HCT116 (cell line): ENCODE measurements around the gene ALG2. TPM values are rescaled to one million over a fixed set of nuclear protein-coding genes. Genes with fewer than 3 reads are reported as not detected.

Experiments
- ATAC-seq: fragments of 200-7000 bp; cut with Tn5 transposase; 2 replicates; pipeline ENCODE4 v1.9.1; 2020; ENCODE audit warnings: mild to moderate bottlenecking, moderate library complexity
- BruUV-seq: library from RNA; stranded (reverse); fragments of 400-500 nt; replicated peaks from 2 replicates; lab custom pipeline; 2021; lab: Mats Ljungman, UMichigan
- CTCF ChIA-PET: fragments of 300-600 bp; sonication (Branson Sonifier 250); formaldehyde crosslinking; loops from one replicate; lab custom pipeline; 2021; ENCODE audit warnings: antibody characterized with exemption; lab: Charles Lee
- POLR2A ChIA-PET: fragments of 300-600, 350-600 bp; sonication (Branson Sonifier 250); formaldehyde crosslinking; loops from one replicate; lab custom pipeline; 2021; ENCODE audit warnings: antibody characterized with exemption; lab: Charles Lee
- RAD21 ChIA-PET, 2 experiments: fragments of 300-600 bp; sonication (Branson Sonifier 250); formaldehyde crosslinking; loops; one replicate each; lab custom pipeline; 2023; ENCODE audit warnings: low total read pairs in 2 of 2; ENCODE audit not compliant: uncharacterized antibody in 2 of 2, unreplicated experiment in 2 of 2, low non-redundant PET in 1 of 2; lab: Charles Lee
- DNase-seq: peaks from one replicate; pipeline ENCODE4 v3.0.0-alpha.2; 2010; ENCODE audit warnings: low read depth, low spot score
- H2AFZ ChIP-seq: fragments of 200-600 bp; shearing (Covaris generic), sonication (generic); 2 replicates; pipeline ENCODE4 v1.6.1; 2017; ENCODE audit warnings: low read depth, mixed run types, mixed read lengths, antibody characterized with exemption, low read length; ENCODE audit not compliant: poor library complexity, severe bottlenecking
- H3K27ac ChIP-seq: 2 replicates; pipeline ENCODE4 v1.5.1; 2012; ENCODE audit warnings: low read depth, low read length
- H3K27me3 ChIP-seq: fragments of 200-600 bp; sonication (generic); 2 replicates; pipeline ENCODE4 v1.6.1; 2016; ENCODE audit warnings: mixed run types, low read length, mixed read lengths; ENCODE audit not compliant: insufficient read depth
- H3K36me3 ChIP-seq, 2 experiments: fragments of 200-500 bp in 1 of 2; fragments of 200-600 bp in 1 of 2; sonication (Bioruptor generic) in 1 of 2; sonication (generic) in 1 of 2; 2 replicates each; pipeline versions ENCODE4 v1.5.1 to v1.6.1; 2014 to 2016; ENCODE audit warnings: low read length in 2 of 2, inconsistent platforms in 1 of 2, mixed read lengths in 1 of 2, mixed run types in 1 of 2; ENCODE audit not compliant: insufficient read depth in 2 of 2, control insufficient read depth in 1 of 2
- H3K4me1 ChIP-seq, 2 experiments: fragments of 200-600 bp in 1 of 2; sonication (generic) in 1 of 2; 2 replicates each; pipeline versions ENCODE4 v1.5.1 to v1.6.1; 2012 to 2017; ENCODE audit warnings: low read length in 2 of 2, inconsistent platforms in 1 of 2, mild to moderate bottlenecking in 1 of 2, mixed read lengths in 1 of 2, mixed run types in 1 of 2, moderate library complexity in 1 of 2; ENCODE audit not compliant: insufficient read depth in 2 of 2, control insufficient read depth in 1 of 2
- H3K4me2 ChIP-seq: fragments of 200-600 bp; sonication (generic); 2 replicates; pipeline ENCODE4 v1.6.1; 2017; ENCODE audit warnings: mixed run types, low read length, mixed read lengths
- H3K4me3 ChIP-seq, 2 experiments: fragments of 200-600 bp in 1 of 2; sonication (generic) in 1 of 2; replicated peaks in 1 of 2; 2 replicates each; pipeline ENCODE4 v1.5.1; 2011 to 2016; ENCODE audit warnings: low read length in 2 of 2, control low read depth in 1 of 2, low read depth in 1 of 2, mild to moderate bottlenecking in 1 of 2, mixed read lengths in 1 of 2, mixed run types in 1 of 2
- H3K79me2 ChIP-seq: fragments of 200-600 bp; sonication (generic); 2 replicates; pipeline ENCODE4 v1.6.1; 2017; ENCODE audit warnings: mild to moderate bottlenecking, mixed run types, low read length, moderate library complexity, mixed read lengths; ENCODE audit not compliant: insufficient read depth
- H3K9ac ChIP-seq: fragments of 200-600 bp; sonication (generic); 2 replicates; pipeline ENCODE4 v1.6.1; 2016; ENCODE audit warnings: low read length, mixed read lengths
- H3K9me2 ChIP-seq: fragments of 200-600 bp; sonication (generic), shearing (Covaris generic); 2 replicates; pipeline ENCODE4 v1.6.1; 2017; ENCODE audit warnings: mixed run types, mild to moderate bottlenecking, moderate library complexity; ENCODE audit not compliant: insufficient read depth
- H3K9me3 ChIP-seq, 2 experiments: fragments of 200-500 bp in 1 of 2; fragments of 200-600 bp in 1 of 2; sonication (Bioruptor generic) in 1 of 2; sonication (generic) in 1 of 2; 2 replicates each; pipeline ENCODE4 v1.6.1; 2014 to 2017; ENCODE audit warnings: low read length in 2 of 2, mixed read lengths in 2 of 2, inconsistent platforms in 1 of 2, low read depth in 1 of 2, mild to moderate bottlenecking in 1 of 2, mixed run types in 1 of 2, moderate library complexity in 1 of 2; ENCODE audit not compliant: control insufficient read depth in 1 of 2, insufficient read depth in 1 of 2
- H4K20me1 ChIP-seq: fragments of 200-600 bp; sonication (generic), shearing (Covaris generic); 2 replicates; pipeline ENCODE4 v1.6.1; 2017; ENCODE audit warnings: mixed run types, mild to moderate bottlenecking, moderate library complexity; ENCODE audit not compliant: insufficient read depth
- CBX3 ChIP-seq: IDR thresholded peaks from 2 replicates; pipeline ENCODE4 v1.6.1; 2012; ENCODE audit warnings: low read depth
- CEBPB ChIP-seq: IDR thresholded peaks from 2 replicates; pipeline ENCODE4 v1.6.1; 2012; ENCODE audit warnings: low read depth
- CTCF ChIP-seq, 3 experiments: fragments of 200-600 bp in 1 of 3; sonication (generic) in 1 of 3; IDR thresholded peaks in 2 of 3; conservative IDR thresholded peaks in 1 of 3; 2 replicates each; pipeline ENCODE4 v1.5.1; 2012 to 2017; ENCODE audit warnings: low read depth in 2 of 3, low read length in 2 of 3, antibody characterized with exemption in 1 of 3, borderline replicate concordance in 1 of 3, control low read depth in 1 of 3, mild to moderate bottlenecking in 1 of 3, mixed read lengths in 1 of 3, mixed run types in 1 of 3, moderate library complexity in 1 of 3; ENCODE audit not compliant: insufficient read depth in 1 of 3
- EGR1 ChIP-seq: IDR thresholded peaks from 2 replicates; pipeline ENCODE4 v1.6.1; 2012; ENCODE audit warnings: low read depth
- ELF1 ChIP-seq: IDR thresholded peaks from 2 replicates; pipeline ENCODE4 v1.6.1; 2012; ENCODE audit warnings: low read depth, borderline replicate concordance
- EZH2 ChIP-seq: fragments of 200-600 bp; sonication (generic); IDR thresholded peaks from 2 replicates; pipeline ENCODE4 v1.6.1; 2017; ENCODE audit warnings: antibody characterized with exemption, mixed run types
- EZH2phosphoT487 ChIP-seq: fragments of 200-600 bp; IDR thresholded peaks from 2 replicates; pipeline ENCODE4 v1.6.1; 2018; ENCODE audit warnings: antibody characterized with exemption, borderline replicate concordance
- FOSL1 ChIP-seq: IDR thresholded peaks from 2 replicates; pipeline ENCODE4 v1.6.1; 2012; ENCODE audit warnings: low read depth
- POLR2AphosphoS5 ChIP-seq: IDR thresholded peaks from 2 replicates; pipeline ENCODE4 v1.6.1; 2011; ENCODE audit warnings: mild to moderate bottlenecking, low read depth, low read length, moderate library complexity
- SIN3A ChIP-seq: IDR thresholded peaks from 2 replicates; pipeline ENCODE4 v1.6.1; 2012; ENCODE audit warnings: low read depth
- SRF ChIP-seq: IDR thresholded peaks from 2 replicates; pipeline ENCODE4 v1.6.1; 2012; ENCODE audit warnings: low read depth
- ZFX ChIP-seq: fragments of 450-650 bp; IDR thresholded peaks from 2 replicates; pipeline ENCODE4 v1.6.1; 2017
- ZNF274 ChIP-seq: fragments of 200-500 bp; sonication (Bioruptor generic); IDR thresholded peaks from 2 replicates; pipeline ENCODE4 v1.6.1; 2014; ENCODE audit warnings: mild to moderate bottlenecking, low read depth, low read length, inconsistent platforms
- intact Hi-C: fragments of 100-400 bp; cut with micrococcal nuclease; formaldehyde crosslinking; loops from 2 replicates; pipeline ENCODE4 v1.10.0; 2022
- total RNA-seq: library from RNA; stranded (reverse); gene quantifications from one replicate; pipeline ENCODE4 v1.2.1, GENCODE V29; 2021; ENCODE audit not compliant: unreplicated experiment
- TF ChIP-seq, protein P1 (sequence below): IDR thresholded peaks from 2 replicates; pipeline ENCODE4 v1.6.1; 2011; ENCODE audit warnings: mild to moderate bottlenecking, low read length, moderate library complexity; ENCODE audit not compliant: insufficient replicate concordance; ENCODE audit errors: extremely low read depth
- TF ChIP-seq, protein P2 (sequence below): IDR thresholded peaks from 2 replicates; pipeline ENCODE4 v1.6.1; 2012

Gene ALG2
- total RNA-seq, 1 experiment from 2014 or later, result 27.9 TPM

- H2AFZ ChIP-seq, result no peak overlapping the region
- BruUV-seq, result no TSS peak
- H3K27me3 ChIP-seq, result no peaks in the 10 kb centered on the region
- H3K4me1 ChIP-seq, result no peaks in the 10 kb centered on the region
- H4K20me1 ChIP-seq, result no peaks in the 10 kb centered on the region
- intact Hi-C loops, result no loop called here
- TF ChIP-seq EZH2 (no peak), ZNF274 (no peak), FOSL1 (no peak), CBX3 (no peak), EGR1 (no peak), EZH2phosphoT487 (no peak), ZFX (no peak), POLR2AphosphoS5 (no peak)
- TF ChIP-seq, protein P1, sequence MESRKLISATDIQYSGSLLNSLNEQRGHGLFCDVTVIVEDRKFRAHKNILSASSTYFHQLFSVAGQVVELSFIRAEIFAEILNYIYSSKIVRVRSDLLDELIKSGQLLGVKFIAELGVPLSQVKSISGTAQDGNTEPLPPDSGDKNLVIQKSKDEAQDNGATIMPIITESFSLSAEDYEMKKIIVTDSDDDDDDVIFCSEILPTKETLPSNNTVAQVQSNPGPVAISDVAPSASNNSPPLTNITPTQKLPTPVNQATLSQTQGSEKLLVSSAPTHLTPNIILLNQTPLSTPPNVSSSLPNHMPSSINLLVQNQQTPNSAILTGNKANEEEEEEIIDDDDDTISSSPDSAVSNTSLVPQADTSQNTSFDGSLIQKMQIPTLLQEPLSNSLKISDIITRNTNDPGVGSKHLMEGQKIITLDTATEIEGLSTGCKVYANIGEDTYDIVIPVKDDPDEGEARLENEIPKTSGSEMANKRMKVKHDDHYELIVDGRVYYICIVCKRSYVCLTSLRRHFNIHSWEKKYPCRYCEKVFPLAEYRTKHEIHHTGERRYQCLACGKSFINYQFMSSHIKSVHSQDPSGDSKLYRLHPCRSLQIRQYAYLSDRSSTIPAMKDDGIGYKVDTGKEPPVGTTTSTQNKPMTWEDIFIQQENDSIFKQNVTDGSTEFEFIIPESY, result no peak
- ChIA-PET RAD21 (no interaction called here), CTCF (no interaction called here), POLR2A (no interaction called here)
- no peaks in the 10 kb centered on the region for H3K9me3 ChIP-seq
- no peaks in the 10 kb centered on the region for H3K9me2 ChIP-seq
- H3K4me3 ChIP-seq, result no peak overlapping the region
- H3K79me2 ChIP-seq, result no peaks in the 10 kb centered on the region
- no peak for ATAC-seq
- DNase-seq, result no peak
- no peak overlapping the region for H3K4me2 ChIP-seq
- H3K9ac ChIP-seq, result no peak overlapping the region
- peaks cover 7 to 10% of the 10 kb centered on the region in 2 experiments; a peak in 3 of 4 replicates for H3K36me3 ChIP-seq
- H3K27ac ChIP-seq, result no peak overlapping the region
These were observed 13.3 kb upstream of the ALG2 start for GRCh38 chr9:99235069-99235468.

DNA sequence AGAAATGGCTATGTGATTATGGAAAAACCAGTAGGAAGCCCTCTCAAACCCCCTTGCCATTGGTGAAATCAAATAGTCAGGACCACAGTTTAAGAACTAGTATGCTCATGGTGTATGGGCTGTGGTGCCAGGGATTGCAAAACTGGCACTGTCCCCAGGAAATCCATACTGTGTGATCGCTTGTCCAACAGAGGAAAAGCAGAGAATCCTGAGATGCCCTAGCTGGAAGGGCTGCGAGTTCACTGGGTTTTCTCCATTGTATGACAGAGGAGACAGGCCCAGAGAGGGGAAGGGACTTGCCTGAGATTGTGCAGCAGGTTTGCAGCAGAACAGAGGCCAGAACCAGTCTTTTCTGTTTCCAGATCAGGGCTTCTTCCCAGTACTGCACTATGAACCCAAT is 12.9 kb upstream of the ALG2 start:
- no peaks in the 10 kb centered on the region for H3K9me3 ChIP-seq
- H3K9me2 ChIP-seq, result no peaks in the 10 kb centered on the region
- ATAC-seq, result no peak
- no peak overlapping the region for H3K27ac ChIP-seq
- no peak for DNase-seq
- H3K9ac ChIP-seq, result no peak overlapping the region
- H3K4me2 ChIP-seq, result no peak overlapping the region
- H4K20me1 ChIP-seq, result no peaks in the 10 kb centered on the region
- H3K27me3 ChIP-seq, result no peaks in the 10 kb centered on the region
- H3K79me2 ChIP-seq, result no peaks in the 10 kb centered on the region
- BruUV-seq, result no TSS peak
- no peak overlapping the region for H3K4me3 ChIP-seq
- ChIA-PET CTCF (no interaction called here), POLR2A (interaction anchor here (0.8 to 1.3 kb wide), 2 partner anchors 11 to 13 kb away, joined by 4 read pairs; partner anchors contain the start of genes ALG2 and SEC61B), RAD21 (no interaction called here)
- intact Hi-C loops, result no loop called here
- H3K36me3 ChIP-seq, result peaks cover 10 to 12% of the 10 kb centered on the region in 2 experiments; a peak in 3 of 4 replicates
- H2AFZ ChIP-seq, result no peak overlapping the region
- no peaks in the 10 kb centered on the region for H3K4me1 ChIP-seq
- TF ChIP-seq SIN3A, result no peak
- no peak for TF ChIP-seq CEBPB
- TF ChIP-seq EZH2phosphoT487, result no peak
- no peak for TF ChIP-seq ZFX
- no peak for TF ChIP-seq CTCF (IDR thresholded peaks at IDR 0.05 in 2 of 3, conservative IDR thresholded peaks at IDR 0.05 in 1 of 3; ENCODE audit: borderline replicate concordance in 1 of 3, insufficient read depth in 1 of 3, low read depth in 2 of 3, low read length in 2 of 3)
- TF ChIP-seq, protein P2, sequence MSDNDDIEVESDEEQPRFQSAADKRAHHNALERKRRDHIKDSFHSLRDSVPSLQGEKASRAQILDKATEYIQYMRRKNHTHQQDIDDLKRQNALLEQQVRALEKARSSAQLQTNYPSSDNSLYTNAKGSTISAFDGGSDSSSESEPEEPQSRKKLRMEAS, result no peak
- TF ChIP-seq, protein P1, result no peak
- TF ChIP-seq SRF, result no peak
- no peak for TF ChIP-seq ELF1
